PC-3 (cell line): ENCODE measurements around the gene SAAL1.

Source experiments
- CTCF ChIP-seq: fragments of 300-600 bp; sonication (generic); conservative IDR thresholded peaks from 2 replicates; pipeline ENCODE4 v1.5.1; 2017; ENCODE audit warnings: antibody characterized with exemption, low read depth, mild to moderate bottlenecking, low read length
- EZH2 ChIP-seq: fragments of 300-600 bp; sonication (generic); IDR thresholded peaks from one replicate; pipeline ENCODE4 v1.6.1; 2017; ENCODE audit warnings: antibody characterized with exemption, mild to moderate bottlenecking, low read length; ENCODE audit not compliant: unreplicated experiment
- EZH2phosphoT487 ChIP-seq: fragments of 300-600 bp; sonication (generic); IDR thresholded peaks from 2 replicates; pipeline ENCODE4 v1.6.1; 2018; ENCODE audit warnings: mild to moderate bottlenecking, antibody characterized with exemption, low read length, borderline replicate concordance

- TF ChIP-seq CTCF (no peak), EZH2 (no peak), EZH2phosphoT487 (no peak)
These were observed 14.2 kb downstream of the SAAL1 start for GRCh38 chr11:18091731-18092130.
